Dermis blood vessel endothelial cell (primary cell): ENCODE data around the gene DMGDH. TPM values are rescaled to one million over a fixed set of nuclear protein-coding genes. Genes with fewer than 3 reads are reported as not detected.

Experiments used
- DNase-seq: peaks from one replicate; pipeline ENCODE4 v3.0.0; 2010
- total RNA-seq: library from RNA; depleted of rRNA; stranded (reverse); fragments of >200 nt; gene quantifications from 2 replicates; pipeline ENCODE4 v1.2.3, GENCODE V29; 2014

DMGDH gene
- total RNA-seq, 1 donor from 2014 or later: 0.68 TPM

DNA sequence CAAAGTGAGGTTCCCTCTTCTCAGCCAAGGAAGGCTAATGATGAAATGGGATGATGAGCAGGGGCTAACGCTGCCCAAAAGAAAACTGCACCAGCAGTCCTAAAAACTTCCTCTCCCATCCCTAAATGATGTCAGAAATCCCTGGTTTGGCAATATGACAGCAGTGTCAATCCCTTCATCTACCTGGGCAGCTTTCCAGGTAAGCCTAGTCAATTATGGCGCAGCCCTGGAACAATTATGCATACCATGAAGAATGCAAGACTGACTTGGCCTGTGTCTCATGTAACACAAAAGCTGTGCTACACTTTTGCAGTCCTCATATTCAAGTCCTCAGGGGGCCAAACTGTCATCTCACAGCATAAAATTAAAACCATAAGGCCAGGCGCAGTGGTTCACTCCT is 7.0 kb downstream of the DMGDH start:
- no peak for DNase-seq

DNA sequence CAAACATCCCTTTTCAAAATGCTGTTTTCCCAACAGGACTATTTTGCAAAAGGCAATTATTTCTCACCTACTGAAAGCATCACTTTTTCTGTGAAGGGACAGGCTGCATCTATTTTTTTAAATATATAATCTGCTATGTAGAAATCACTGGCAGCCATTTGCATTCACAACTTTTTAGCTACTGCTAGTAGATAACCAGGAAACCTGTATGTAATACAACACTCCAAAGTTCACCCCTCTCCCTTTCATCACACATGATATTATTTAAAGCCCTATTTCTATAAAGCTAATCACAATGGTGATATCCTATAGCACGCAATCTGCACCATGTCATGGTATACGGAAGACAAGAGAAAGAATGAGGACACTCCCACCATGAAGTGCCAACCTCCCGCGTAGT is 9.8 kb downstream of the DMGDH start:
- DNase-seq: no peak

DNA sequence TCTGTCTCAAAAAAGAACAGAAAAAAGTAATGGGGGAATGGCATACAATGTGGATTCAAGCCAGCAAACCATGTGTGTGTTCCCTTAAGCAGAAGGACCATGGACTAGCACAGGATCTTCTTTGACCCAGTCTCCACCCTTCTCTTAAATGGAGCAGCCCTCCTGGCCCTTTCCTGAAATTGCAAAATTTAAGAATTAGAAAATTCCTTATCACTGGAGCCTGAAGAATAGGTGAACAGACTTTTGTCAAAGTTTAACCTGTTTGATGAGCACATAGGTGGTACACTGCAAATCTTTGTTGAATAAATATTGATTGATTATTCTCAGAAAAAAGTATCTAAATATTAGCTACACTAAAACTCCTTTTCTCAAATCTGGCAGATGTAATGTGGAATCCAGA is 12.6 kb downstream of the DMGDH start:
- no peak for DNase-seq

DNA sequence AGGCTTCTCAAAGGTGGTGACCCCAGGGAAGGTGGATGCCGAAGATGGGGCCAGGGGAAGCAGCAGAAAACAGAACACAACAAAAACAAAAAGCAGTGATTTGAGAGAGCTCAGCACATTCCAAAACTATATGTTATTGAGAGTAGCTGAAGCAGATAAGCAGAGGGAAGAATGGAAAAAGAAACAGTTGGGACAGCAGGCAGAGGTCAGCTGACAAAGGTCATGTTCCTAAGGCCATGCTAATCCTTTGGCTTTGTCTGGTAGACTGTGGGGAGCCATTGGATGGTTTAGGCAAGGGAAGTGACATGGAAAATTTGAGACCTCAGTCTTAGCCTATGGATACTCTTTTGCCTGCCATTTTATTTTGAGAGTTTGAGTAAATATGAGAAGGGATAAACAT is 14.5 kb downstream of the DMGDH start:
- no peak for DNase-seq

DNA sequence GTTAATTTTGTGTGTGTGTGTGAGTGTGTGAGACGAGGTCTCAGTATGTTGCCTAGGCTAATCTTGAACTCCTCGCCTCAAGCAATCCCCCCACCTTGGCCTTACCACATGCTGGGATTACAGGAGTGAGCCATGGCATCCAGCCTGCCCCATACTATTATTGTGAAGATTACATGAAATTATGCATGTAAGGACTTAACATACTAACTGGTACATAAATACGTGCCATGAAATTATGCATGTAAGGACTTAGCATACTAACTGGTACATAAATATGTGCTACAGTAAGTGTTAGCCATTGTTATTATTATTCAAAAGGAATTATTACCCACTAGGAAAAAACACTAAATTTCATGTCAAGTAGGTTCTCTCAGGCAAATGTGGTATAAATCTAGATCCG is 16.2 kb downstream of the DMGDH start:
- no peak for DNase-seq

DNA sequence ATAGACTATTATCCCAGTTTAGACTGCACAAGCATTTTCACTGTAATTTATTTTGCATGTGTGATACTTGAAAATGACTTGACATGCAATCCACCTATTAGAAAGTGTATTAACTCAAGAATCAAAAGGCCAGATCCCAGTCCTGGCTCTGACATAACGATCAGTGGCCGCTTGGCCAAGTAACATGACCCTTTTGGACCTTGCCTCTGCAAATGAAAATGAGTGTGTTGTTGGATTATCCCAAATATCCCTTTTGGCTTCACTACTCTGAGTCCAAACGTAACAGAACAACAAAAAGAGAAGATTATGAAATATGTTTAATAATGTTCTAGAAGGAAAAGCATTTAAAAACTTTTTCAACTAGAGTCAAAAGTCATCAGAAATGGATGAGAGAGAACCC is 19.0 kb downstream of the DMGDH start:
- DNase-seq: no peak

DNA sequence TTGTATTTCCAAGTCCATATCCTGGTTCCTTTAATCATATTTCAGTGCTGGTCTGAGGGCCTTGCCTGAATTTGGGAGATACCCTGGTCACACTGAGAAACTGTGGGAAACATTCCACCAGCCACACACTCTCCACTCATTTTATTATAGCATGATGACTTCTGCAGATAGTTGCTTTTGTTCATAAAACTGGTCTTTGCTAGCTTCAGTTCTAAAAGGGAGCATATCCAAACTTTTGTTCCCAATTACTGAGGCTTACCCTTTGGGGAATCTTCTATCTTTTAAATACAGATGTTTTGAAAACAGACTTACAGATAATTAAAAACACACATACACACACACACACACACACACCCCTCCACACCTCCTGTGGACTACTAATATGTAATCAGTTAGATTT is 21.0 kb downstream of the DMGDH start:
- DNase-seq: no peak

DNA sequence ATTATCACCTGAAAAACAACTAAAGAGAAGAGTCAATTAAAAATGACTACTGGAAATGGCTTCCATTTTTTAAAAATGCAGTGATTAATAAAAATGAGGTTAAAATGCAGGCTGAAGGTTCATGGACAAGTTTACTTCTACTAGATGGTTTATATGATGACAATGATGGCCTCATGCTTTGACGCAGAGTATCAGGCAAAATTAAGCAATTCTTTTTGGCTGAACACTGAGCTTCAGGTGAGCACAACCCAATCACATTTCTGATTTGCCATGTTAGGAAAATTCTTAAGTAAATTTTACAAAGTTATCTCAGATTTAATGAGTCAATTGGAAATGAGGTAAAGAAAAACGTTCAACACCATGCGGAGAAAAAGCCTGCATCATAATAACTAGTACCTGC is 22.3 kb downstream of the DMGDH start:
- no peak for DNase-seq

DNA sequence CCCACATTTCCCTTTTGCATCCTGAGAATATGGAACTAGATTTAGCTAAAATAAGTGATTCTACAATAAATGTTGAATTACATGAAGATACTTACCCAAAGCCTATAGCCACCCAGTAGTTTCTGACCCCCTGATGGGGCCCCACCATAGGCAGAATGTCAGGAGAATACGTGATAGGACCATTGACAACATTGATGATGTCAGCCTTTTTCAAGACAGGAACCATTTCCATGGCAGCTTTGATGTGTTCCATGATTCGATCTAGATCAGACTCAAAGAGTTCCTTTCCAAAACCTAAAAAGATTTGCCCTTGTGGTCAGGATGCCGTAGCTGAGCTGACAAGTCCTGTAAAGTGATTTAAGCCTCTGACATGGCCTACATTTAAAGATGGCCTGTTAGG is 27.3 kb downstream of the DMGDH start:
- DNase-seq: no peak

DNA sequence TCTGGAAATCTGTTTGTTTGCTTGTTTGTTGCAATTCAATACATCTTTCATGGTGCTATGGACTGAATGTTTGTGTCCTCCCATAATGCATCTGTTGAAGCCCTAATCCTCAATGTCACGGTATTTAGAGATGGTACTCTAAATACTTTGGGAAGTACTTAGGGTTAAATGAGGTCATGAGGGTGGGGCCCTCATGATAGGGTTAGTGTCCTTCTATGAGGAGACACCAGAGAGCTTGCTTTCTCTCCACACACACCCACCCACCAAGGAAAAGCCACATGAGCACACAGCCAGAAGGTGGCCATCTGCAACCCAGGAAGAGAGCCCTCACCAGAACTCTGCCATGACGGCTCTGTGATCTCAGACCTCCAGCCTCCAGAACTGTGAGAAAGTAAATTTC is 32.7 kb downstream of the DMGDH start:
- no peak for DNase-seq

DNA sequence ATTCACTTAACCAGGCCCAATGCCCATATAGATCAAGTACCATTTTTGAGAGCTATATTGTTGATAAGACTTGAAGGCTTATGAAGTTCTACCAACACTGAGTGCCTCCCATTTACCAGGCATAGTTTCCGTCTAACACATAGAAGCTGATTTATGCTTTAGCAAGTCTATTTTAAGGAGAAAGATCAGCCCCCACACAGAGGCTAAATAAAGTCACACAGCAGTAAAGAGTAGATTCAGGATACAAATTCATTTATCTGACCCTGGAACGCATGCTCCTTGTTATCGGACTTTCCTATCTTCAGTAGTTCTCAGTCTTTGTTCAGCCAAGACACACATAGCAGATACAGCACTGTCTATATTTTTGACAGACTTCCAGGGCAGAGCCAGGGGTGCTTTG is 34.2 kb downstream of the DMGDH start:
- DNase-seq: no peak

DNA sequence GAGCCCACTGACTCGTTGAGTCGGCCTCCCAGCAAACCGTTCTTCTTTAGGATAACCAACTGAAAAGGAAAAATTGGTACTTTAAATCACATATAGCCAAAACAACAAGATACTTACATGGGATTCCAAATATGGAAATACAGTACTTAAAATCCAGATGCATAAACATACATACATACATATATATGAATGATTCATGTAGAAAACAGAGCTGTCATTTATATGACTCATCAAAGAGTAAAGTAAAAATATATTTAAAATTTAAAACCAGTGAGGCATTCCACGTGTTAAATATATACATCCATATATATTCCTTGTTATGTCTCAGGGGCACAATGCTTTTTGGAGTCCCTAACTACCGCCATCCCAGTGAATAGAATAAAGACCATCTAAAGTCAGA is 36.7 kb downstream of the DMGDH start:
- no peak for DNase-seq

DNA sequence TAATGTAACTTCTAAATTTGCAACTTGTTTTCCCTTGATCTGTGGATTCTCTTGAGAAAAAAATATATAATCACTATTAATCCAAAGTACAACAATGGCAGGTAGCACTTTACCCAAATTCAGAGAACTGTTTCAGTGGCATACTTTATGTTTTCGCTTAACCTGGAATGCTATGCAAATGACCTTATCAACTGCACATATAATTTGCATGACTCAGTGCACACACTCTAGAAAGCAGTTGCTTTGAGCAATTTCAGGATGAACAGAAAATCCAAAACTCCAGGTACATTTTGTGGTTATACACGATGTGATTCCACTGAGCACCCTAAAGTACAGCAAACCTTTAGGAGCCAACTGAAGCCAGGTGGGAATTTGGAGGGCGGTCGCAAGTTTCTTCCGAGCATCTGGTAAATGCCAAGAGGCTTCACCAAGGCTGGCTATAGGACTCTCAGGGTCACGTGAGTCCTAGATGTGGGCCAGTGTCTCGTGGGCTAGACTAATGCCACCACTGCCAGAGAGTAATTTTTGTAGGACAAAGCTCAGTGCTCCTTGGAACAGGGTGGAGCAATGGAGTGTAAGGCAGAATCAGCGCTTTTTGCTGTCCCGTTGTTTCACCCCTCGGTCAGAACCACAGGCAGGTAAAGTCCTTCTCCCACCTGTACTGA is 37.3 kb downstream of the DMGDH start:
- no peak for DNase-seq

DNA sequence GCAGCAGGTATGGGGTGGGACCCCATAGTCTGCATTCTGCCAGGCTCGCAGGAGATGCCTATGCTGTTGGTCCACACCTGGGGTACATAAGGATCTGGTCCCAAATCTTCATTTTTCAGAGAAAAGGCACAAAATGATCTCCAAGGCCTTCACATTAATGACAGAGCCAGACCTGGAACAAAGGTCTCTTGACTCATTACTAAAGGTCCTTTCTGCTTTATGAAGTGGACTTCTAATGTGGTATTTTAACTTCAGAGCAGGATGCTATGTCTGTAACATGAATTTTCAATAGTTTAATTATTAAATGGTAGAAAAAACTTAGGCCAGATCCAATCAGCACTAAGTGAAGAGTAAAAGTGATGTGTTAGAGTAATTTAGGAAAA is 38.0 kb downstream of the DMGDH start:
- DNase-seq: no peak

DNA sequence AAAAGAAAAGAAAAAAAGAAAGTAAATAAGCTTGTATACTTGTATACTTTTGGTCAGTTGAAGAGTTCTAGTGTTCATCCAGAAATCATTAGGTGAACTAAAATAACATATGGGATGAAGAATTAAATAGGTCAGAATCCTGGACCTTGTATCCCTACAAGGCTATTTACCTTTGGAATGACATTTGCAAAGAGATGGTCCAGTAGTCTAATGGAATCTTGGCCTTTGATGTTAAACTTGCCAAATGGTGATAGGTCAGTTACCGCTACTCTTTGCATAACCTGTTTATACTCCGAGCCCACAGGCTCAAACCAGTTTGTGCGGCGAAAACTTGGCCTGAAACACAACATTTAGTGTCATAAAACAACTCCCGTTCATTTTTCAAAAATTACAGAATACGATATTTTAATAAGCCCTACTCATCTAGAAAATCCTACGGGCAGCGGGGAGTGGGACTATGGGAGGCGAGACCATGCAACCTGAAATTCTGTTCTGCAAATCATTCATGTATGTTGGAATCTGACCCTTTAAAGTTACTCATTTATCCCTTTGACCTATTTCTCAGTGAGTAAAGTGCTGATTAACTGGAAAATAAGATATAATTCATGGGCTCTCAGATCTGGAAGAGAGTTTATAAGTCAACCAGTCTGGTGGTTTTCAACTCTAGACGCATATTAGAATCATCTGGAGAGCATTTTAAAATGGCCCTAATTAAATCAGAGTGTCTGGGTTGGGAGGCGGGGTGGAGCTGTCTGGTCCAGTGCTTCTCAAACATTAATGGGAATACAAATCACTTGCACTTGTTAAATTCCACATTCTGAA is 38.6 kb downstream of the DMGDH start:
- DNase-seq: no peak

DNA sequence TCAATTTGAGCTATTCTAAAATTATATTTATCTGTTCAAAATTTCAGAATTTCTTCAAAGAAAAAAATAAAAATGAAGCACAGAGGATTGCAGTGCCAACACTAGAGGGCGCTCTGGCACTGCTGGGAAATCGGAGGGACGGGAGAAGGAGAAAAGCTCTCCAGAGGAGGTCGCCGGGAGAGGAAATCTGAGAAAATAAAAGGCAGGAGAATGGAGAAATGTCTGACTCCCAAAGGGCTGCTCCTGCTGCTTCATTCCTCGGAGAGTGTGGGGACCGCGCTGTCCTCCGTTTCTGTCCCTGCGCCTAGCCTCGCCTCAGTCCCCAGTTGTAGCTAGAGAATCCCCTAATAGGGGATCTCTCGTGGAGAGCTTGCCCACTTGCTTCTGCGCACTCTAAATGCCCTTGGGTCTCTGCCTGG is 44.4 kb downstream of the DMGDH start:
- peak; percentile 77 for DNase-seq

DNA sequence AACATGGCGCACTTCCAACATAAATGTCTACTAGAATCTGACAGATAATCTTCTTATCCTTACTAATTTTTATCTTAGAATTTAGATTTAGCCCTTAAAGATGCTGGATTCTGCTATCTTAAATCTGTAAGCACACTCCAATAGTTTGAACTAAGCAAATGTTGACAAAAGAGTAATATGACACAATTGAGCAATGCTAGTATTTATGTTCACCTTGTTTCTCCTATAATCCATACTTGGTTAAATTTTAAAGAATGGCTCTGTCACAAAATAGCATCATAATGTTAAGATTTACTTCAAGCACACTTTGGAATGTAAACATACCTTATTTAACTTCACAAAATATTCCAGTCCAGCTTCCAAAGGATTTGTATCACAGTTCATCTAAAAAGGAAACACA is 45.5 kb downstream of the DMGDH start:
- DNase-seq: no peak

DNA sequence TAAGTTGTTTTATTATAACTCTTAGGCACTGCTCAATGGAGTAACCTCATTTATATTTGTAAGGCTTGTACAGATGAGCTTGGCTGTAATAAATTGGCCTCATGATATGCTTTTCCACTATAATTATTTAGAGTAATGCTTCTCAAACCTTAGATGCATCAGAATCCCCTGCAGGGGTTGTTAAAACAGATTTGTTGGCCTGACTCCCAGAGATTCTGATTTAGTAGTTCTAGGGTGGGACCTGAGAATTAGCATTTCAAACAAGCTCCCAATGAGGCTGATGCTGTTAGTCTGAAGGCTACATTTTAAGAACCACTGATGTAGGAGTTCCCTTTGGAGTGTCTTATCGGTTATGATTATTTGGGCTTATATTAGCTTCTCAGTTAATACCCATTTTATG is 46.1 kb downstream of the DMGDH start:
- no peak for DNase-seq

DNA sequence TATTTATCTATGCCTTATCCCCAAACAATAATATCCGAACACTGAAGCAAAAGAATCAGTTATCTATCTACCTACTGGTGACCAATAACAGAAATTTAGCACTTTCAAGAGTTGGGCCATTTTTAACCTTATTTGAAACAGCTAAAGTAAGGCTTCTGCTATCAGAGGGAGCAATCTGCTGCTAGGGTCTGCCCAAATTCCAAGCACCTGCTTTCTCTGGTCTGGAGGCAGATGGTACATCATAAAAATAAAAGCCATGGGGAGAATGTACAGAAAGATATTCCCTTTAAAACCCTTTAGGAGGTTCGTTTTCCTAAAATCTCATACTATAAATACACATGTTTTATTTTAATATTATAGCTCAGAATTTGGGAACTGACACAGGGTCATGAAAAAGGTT is 46.7 kb downstream of the DMGDH start:
- DNase-seq: no peak

DNA sequence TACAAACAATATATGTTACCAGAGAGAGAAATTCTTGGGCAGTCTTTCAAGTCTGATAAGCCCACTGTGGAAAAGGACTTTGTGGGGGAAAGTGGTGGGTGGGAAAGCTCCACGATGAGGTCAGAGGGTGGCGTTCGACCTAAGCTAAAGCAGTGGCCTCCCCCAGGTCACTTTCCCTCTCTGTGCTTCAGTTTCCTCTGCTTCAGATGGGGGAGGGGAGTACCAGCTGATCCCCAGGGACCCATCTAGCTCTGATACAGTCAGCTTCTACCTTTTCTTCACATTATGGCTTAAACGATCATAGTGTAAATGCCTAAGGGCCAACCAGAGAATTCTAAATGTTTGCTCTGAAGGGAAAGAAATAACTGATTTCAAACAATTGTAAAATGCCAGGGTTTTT is 47.7 kb downstream of the DMGDH start:
- no peak for DNase-seq

DNA sequence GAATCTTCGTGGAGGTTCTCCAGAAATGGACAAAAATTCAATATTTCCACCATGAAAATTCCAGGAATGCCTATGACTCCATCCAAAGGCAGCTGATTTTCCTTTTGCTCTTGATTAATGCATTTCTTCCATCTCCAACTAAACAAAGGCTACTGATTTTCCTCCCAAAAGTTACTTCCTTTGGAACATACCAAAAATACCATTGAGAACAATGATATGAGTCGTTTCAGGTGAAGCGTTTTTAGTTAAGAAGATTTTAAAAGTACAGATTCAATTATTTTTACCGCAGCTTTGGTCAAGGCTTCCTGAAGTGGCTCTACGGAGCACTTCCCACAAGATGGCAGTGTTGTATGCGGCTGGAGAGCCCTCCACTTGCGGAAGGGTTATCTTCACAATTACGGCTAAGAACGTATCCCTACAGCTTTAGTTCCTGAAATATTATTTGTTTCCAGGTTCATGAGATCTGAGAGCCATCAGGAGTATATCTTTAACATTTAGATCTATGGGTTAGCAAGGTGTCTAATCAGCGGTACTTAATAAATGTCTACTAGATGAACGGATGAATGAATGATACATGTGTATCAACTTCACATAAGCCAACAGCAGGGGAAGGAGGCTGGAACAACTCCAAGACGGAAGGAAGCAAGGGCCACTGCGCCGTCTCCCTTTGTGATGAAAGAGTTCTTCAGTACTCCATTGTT is 48.5 kb downstream of the DMGDH start:
- DNase-seq: peak; percentile 80

DNA sequence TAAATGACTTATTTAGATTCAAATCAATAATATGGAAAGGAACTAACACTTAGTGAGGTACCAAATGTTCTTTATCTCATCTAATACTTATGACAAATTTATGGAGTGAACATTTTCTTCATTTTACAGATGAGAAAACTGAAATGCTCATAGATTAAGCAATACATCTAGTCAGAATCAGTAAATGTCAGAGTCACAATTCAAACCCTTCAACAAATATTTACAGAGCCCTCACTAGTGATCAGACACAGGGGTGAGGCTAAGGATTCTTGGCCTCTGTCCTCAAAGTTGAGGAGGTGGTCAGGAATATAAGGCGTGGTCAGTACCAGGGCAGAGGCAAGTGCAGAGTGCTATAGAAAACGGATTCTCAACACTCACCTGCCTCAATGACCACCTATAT is 54.8 kb downstream of the DMGDH start:
- no peak for DNase-seq

DNA sequence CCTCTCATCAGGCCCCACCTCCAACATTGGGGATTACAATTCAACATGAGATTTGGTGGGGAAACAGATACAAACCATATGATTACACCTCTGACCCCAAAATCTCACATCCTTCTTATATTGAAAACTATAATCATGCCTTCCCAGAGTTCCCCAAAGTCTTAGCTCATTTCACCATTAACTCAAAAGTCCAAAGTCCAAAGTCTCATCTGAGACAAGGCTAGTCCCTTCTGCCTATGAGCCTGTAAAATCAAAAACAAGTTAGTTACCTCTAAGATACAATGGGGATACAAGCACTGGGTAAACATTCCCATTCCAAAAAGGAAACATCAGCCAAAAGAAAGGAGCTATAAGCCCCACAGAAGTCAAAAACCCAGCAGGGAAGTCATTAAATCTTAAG is 57.6 kb downstream of the DMGDH start:
- no peak for DNase-seq

DNA sequence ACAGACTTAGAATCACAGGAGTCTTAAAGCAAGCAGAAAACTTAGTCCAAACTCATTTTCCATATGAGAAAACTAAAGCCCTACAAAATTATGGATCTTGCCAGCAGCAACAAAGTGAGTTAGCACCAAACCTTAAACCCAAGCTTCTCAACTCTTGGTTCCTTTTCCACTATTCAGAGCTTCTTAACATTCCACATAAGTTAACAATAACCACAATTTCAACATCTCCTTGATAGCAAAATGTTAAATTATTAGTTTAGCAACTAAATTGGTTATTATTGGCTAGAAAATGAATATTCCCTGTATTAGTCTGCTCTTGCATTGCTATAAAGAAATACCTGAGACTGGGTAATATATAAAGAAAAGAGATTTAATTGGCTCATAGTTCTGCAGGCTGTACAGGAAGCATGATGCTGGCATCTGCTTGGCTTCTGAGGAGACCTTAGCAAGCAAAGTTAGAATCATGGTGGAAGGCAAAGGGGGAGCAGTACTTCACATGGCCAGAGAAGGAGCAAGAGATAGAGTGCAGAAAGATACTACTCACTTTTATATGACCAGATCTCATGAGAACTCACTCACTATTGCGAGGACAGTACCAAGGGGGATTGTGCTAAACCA is 58.1 kb downstream of the DMGDH start:
- DNase-seq: no peak
